DOHH2 (cell line): Measurements from ENCODE around the gene CXorf66.

Experiments
- EZH2phosphoT487 ChIP-seq: fragments of 200-600 bp; sonication (generic); IDR thresholded peaks from 2 replicates; pipeline ENCODE4 v1.6.1; 2017; ENCODE audit warnings: borderline replicate concordance, mild to moderate bottlenecking, antibody characterized with exemption, low read length, moderate library complexity, mixed read lengths
- TF ChIP-seq, protein P1 (sequence below): fragments of 200-600 bp; sonication (generic); IDR thresholded peaks from one replicate; pipeline ENCODE4 v1.5.1; 2014; ENCODE audit warnings: antibody characterized with exemption, mild to moderate bottlenecking, low read depth, low read length; ENCODE audit not compliant: poor library complexity, severe bottlenecking

DNA sequence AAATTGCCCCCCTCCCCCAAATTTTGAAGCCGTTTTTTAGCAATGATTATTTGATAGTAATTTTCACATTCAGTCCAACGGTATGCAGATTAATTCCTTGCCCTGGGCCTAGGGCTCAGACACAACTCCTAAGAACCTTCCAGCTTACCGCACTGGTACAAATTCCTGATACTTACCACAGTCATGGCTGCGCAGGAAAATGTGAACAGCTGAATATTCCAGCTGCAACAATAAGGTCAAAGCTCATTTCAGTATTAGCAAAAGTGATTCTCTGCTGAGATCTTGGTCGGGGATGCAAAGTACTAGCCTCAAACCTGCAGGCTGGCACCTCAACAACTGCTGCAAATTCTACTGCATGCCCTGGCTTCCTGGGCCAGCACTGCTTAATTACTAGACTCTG, 35.4 kb downstream of the CXorf66 start:
- TF ChIP-seq, protein P1, sequence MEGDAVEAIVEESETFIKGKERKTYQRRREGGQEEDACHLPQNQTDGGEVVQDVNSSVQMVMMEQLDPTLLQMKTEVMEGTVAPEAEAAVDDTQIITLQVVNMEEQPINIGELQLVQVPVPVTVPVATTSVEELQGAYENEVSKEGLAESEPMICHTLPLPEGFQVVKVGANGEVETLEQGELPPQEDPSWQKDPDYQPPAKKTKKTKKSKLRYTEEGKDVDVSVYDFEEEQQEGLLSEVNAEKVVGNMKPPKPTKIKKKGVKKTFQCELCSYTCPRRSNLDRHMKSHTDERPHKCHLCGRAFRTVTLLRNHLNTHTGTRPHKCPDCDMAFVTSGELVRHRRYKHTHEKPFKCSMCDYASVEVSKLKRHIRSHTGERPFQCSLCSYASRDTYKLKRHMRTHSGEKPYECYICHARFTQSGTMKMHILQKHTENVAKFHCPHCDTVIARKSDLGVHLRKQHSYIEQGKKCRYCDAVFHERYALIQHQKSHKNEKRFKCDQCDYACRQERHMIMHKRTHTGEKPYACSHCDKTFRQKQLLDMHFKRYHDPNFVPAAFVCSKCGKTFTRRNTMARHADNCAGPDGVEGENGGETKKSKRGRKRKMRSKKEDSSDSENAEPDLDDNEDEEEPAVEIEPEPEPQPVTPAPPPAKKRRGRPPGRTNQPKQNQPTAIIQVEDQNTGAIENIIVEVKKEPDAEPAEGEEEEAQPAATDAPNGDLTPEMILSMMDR: no peak
- TF ChIP-seq EZH2phosphoT487: no peak
